H54 (cell line): ENCODE data around the gene TNRC6A.
"Not testable (repeated sequence)": the region's sequence is repeated elsewhere in the genome, so short reads cannot be mapped to it uniquely, and the experiment has no call there.

Source experiments
- DNase-seq: peaks from one replicate; pipeline ENCODE4 v3.0.0; 2011; ENCODE audit warnings: low spot score, mixed read lengths; ENCODE audit not compliant: insufficient read length
- FAIRE-seq: peaks from 3 replicates; lab custom pipeline; 2011; peaks lifted over from hg19 to GRCh38; lab: Jason Lieb, UNC
- POLR2A ChIP-seq: IDR thresholded peaks from 2 replicates; pipeline ENCODE4 v1.6.1; 2011; ENCODE audit warnings: low read depth, mild to moderate bottlenecking, low read length

Gene TNRC6A

DNA sequence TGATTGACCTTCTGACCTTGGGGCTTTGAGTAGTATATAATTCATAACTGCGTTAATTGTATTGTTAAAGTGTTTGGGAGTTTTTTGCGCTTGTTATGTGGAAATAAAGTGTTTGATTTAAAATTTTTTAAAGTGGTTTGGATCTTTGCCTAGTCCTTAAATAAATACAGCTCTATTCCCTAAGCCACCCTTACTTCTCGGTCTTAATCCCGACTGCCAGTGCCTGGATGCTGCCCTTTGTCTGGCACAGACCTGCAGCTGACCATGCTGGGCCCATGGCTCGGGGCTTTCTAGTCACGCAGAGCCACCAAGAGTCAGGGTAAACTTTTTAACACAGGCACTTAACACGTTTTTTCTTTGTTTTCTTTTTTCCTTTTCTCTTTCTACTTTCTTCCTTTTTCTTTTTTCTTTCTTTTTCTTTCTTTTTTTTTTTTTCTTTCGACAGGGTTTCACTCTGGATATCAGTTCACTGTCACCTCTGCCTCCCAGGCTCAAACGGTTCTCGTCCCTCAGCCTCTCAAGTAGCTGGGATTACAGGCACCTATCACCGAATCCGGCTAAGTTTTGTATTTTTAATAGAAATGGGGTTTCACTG lies 96.7 kb downstream of the TNRC6A start:
- no peak for TF ChIP-seq POLR2A
- FAIRE-seq (no peak), DNase-seq (no peak)

DNA sequence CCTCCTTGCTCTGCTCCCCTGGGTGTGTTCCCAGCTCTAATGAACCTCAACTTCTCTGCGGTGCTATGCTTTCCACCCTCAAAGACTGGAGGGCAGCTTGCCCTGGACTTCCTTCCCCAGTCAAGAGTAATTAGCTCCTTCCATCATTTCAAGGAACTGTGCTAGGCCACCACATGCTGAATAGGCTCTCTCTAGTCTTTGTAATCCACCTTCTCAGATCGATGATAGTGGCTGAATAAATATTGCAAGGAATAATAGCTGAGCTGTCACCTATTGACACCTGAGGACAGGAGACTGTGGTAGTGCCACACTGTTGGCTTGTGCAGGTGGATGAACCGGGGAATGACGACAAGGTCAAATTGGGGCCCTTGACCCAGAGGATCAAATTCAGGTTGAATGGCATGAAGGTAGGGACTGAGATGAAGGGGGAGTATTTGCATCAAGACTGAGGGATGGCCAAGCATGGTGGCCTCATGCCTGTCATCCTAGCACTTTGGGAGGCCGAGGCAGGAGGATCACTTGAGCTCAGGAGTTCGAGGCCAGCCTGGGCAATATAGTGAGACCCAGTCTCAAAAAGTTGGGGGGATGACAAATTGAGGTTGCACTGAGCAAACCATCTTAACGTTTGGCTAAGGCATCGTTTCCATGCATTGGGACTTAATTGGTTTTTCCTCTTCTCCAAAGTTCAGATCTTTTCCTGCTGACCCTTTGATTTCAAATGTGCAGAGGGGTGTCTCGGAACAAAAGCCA lies 97.5 kb downstream of the TNRC6A start:
- no peak for FAIRE-seq
- DNase-seq, result no peak
- no peak for TF ChIP-seq POLR2A

DNA sequence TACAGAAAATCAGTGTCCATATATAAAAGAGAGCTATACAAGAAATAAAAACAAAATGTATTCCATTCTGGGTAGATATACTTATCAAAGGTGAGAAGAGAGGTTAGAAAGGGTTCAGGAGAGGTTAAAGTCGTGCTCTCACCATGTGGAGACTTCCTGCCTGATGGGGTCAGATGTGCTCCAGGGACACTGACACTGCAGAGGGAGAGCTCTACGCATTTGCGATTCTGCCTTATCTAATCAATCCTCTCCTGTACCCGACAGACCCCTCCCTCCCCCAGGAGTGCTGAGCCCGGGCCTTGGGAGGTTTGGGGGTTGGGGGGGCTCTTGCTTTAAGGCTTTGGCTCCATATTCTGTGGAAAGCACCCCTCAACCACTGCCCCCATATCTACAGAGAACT lies 99.7 kb downstream of the TNRC6A start:
- TF ChIP-seq POLR2A, result no peak
- FAIRE-seq (no peak), DNase-seq (no peak)

DNA sequence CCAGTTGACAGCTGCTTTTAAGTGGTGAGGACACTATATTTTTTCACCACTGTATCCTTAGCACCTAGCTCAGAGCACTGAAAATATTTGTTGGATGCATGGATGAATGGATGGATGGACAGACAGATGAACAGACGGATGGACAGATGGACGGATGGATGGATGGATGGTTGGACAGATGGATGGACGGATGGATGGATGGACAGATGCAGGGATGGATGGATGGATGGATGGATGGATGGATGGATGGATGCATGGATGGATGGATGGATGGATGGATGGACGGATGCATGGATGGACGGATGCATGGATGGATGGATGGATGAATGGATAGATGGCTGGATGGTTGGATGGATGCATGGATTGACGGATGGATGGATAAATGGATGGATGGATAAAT lies 103.9 kb downstream of the TNRC6A start:
- TF ChIP-seq POLR2A, result no peak
- FAIRE-seq, result no peak
- DNase-seq, result no peak

DNA sequence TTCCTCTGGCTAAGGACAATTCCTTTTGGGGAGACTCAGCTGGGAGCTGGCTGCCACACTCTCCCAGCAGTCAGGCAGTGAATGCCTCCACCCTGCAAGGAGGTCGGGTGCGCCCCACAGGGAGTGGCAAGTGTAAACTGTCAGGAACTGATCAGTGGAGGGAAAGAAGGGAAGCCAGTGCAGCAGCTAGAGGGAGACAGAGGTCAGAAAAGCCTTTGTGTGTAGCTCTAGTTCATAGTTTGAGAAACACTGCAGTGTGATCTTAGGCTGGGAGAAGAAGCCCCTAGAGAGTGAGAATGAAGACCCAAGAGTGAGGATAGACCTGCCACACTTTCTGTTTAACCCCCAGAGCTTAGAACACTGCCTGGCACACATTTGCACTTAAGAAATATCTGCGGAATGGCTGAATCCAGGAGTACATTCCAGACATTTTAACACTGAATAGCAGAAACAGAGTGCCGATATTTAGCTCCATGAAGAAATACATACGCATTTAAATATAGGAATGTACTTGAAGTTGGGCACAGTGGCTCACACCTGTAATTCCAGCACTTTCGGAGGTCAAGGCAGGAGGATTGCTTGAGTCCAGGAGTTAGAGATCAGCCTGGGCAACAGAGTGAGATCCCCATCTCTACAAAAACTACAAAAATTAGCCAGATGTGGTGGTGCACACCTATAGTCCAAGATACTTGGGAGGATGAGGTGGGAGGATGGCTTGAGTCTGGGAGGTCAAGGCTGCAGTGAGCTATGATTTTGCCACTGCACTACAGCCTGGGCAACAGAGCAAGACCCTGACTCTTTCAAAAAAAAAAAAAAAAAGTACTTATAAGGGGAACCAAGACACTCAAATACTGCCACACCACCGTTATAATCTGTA lies 105.2 kb downstream of the TNRC6A start:
- no peak for FAIRE-seq
- DNase-seq, result no peak
- TF ChIP-seq POLR2A, result no peak

DNA sequence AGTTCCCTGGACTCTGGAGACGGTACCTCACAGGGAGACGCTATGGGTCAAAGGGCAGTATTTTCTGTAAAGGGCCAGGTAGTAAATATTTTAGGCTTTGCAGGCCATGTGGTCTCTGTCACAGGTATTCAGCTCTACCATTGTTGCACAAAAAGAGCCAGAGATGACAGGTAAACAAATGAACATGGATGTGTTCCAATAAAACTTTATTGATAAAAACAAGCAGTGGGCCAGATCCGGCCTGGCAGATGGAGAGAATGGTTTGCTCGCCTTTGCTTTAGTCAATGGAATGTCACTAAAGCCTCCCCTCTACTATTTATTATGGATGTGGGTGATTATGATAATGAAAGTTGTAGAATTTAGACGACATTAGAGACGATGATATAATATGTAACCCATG lies 107.4 kb downstream of the TNRC6A start:
- DNase-seq, result no peak
- no peak for FAIRE-seq
- no peak for TF ChIP-seq POLR2A

DNA sequence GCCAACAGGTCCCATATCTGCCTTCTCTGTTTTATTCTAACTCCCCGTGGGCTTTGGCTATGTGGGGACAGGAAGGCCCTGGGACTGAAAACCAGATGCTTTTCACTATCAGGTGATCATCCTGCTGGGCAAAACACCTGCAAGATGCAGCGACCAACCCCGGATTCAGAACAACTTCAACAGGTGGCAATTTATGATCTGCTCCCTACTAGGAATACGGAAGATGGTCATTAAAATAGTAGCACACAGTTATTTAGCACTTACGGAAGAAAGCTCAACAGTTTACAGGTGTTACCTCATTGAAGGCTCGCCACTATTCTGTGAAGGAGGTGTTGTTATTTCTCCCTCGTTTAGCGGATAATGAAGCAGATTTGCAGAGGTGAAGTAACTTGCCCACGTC lies 108.5 kb downstream of the TNRC6A start:
- no peak for DNase-seq
- no peak for FAIRE-seq
- TF ChIP-seq POLR2A, result no peak

DNA sequence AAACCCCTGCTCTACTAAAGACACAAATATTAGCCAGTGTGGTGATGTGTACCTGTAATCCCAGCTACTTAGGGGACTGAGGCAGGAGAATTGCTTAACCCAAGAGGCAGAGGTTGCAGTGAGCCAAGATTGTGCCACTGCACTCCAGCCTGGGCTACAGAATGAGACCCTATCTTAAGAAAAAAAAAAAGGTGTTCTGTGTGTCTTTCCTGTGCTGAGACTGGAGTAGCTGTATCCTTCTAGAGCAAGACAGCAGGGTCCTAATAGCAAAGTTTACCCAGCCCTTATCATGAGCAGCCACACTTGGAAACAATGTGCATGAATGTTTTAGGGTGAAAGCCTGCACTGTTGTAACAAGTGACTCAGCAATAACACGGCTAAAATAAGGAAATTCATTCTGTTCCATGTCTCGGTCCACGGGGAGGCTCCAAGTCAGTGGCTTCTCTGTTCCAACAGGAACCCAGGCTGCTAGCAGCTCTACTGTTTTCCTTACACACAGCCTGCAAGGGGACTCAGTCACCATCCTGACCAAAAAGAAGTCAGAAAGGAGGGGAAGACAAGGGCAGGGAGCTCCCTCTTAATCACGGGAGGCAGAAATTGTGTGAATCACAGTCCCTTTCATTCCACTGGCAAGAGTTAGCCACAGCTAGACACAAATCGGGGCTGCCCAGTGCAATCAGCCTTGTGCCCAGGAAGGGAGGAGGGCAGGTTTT lies 109.3 kb downstream of the TNRC6A start:
- FAIRE-seq (peak; percentile 33), DNase-seq (no peak)
- no peak for TF ChIP-seq POLR2A

DNA sequence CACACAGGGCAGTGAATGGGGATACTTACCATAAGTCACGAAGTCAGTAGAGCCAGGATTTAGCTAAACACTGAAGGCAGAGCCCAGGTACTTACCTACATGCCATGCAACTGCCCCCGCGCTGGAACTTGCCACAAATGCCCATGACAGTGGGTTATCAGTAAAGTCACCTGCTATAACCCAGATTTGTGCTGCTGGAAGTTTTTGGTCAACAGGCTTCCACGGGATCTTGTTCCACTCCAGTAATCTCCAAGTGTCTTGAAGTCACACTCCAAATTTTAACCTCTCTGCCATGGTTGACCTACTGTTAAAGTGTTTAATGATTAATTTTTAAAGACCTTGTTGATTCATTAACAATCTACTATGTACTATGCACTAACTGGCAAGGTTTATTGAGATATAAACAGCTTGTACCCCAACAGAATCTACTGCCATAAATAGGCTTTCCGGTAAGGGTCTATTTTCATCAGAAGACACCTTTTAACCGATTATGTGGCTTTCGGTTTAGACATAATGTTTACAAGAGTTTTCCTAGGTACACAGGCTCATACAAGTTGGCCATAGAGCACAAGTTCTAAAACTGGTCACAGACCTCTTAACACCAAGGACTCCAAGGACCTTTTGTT lies 110.0 kb downstream of the TNRC6A start:
- DNase-seq, result no peak
- no peak for FAIRE-seq
- no peak for TF ChIP-seq POLR2A

DNA sequence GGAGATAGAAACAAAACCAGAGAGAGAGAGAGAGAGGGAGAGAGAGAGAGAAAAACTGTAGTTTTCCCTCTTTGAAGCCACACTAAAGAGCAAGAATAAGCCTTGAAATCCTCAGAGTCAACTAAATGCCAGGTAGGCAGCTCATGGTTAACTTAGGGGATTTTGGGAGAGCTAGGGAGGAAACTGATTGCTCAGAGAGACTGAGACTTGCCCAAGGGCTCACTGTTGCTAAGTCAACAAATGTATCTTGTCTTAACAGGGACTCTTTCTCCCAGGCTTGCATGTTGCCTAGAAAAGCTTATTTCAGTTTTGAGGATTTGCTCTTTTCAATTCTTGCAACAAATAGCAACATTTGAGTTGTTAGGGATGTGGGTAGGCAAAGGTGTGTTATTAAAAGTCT lies 111.8 kb downstream of the TNRC6A start:
- FAIRE-seq, result no peak
- no peak for TF ChIP-seq POLR2A

DNA sequence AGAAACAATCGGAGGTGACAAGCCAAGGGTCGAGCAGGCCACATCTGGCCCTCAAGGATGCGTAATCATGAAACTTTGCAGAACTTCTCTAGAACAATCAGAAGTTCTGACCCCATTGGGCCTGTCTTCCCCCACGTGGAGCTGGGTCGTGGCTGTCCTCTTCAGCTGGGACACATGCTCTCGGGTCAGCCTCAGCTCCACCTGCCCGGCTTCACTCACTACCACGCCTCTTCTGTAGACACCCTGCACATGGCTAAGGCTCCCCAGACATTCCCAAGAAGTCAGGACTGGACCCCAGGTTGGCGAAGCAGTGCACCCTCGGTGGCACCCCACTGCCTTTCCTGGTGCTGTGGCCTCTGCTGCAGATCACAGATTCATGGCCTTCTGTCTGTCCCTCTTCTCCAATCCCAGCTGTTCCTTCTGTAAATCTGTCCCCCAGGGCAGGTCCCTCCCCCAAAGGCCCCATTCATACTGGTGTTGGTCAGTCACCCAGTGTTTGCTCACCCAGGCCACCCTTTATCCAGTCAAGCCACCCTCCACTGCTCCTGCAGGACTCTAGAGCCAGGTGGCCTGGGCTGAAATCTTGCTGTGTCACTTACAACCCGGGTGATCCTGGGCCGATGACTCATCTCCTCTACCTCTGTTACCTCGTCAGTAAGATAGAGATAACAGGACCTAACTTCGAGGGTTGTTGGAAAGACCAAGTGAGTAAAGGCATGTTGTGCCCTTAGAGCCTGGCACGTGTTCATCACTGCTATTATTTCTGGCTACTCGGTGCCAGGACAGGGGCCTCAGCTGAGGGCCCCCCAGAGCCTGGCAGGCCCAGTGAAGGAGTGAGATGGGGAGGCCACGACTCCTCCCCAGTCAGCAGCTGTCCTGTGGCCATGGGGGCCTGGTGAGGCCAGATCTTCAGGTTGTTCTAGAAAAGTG lies 114.9 kb downstream of the TNRC6A start:
- no peak for TF ChIP-seq POLR2A
- no peak for DNase-seq
- no peak for FAIRE-seq

More for the DNA sequence above, 111.8 kb downstream of the TNRC6A start:
- DNase-seq, result no peak

DNA sequence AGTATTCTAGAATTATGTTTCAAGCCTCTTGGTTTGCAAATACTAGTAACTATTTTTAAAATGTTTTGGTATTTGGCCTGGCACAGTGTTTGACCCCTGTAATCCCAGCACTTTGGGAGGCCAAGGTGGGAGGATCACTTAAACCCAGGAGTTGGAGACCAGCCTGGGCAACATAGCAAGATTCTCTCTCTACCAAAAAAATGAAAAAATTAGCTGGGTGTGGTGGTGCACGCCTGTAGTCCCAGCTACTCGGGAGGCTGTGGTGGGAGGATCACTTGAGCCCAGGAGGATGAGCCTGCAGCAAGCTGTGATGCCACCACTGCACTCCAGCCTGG lies 115.5 kb downstream of the TNRC6A start:
- DNase-seq, FAIRE-seq: not testable (repeated sequence)
